HG03520 (cell line): ENCODE measurements around the gene ADCY6.

ENCODE experiments used
- ATAC-seq: cut with Tn5 transposase; IDR thresholded peaks from one replicate; pipeline ENCODE4 v1.9.1; 2021; ENCODE audit warnings: mild to moderate bottlenecking, moderate library complexity; ENCODE audit not compliant: unreplicated experiment

Gene ADCY6

DNA sequence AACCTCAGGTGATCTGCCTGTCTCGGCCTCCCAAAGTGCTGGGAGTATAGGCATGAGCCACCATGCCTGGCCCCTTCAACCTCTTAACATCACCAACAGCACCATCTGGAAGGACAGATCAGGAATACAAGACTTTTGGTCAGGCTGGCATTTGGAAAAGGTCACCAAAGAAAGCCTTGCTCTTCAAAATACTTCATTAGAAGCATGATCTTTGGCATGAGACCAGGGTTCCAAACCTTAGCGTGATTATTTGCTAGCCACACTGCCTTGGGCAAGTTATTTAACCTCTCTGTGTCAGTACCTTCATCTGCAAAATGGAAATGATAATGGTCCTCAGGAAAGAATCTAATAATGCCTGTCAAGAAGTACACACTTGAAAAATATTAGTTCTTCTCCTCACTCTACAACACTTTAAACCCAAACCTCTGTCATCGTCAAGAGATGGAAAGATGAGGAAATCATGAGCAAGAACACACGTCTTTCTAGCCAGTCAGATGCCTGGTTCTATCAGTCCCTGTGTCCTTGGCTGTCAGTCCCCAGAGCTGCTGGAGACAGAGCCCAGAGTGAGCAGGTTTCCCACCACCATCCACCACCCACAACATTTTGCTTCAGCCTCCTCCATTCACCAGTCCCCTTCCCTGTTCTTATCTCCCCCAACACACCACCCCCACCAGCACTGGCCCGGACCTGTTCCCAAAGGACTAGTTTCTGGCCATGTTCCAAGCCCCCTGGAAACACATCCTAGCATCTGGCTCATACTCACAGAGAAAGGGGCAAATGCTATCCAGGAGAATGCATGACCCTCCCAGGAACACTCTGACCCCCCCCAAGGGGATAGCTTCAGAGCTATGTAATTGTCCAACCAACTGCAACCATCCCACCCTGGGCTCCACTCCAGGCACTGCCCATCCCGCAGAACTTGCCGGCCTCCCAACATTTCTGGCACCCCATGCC lies 2.0 kb downstream of the ADCY6 start:
- no peak for ATAC-seq

GRCh38 chr12:48783432-48783831 lies 5.5 kb downstream of the ADCY6 start:
- ATAC-seq = no peak

DNA sequence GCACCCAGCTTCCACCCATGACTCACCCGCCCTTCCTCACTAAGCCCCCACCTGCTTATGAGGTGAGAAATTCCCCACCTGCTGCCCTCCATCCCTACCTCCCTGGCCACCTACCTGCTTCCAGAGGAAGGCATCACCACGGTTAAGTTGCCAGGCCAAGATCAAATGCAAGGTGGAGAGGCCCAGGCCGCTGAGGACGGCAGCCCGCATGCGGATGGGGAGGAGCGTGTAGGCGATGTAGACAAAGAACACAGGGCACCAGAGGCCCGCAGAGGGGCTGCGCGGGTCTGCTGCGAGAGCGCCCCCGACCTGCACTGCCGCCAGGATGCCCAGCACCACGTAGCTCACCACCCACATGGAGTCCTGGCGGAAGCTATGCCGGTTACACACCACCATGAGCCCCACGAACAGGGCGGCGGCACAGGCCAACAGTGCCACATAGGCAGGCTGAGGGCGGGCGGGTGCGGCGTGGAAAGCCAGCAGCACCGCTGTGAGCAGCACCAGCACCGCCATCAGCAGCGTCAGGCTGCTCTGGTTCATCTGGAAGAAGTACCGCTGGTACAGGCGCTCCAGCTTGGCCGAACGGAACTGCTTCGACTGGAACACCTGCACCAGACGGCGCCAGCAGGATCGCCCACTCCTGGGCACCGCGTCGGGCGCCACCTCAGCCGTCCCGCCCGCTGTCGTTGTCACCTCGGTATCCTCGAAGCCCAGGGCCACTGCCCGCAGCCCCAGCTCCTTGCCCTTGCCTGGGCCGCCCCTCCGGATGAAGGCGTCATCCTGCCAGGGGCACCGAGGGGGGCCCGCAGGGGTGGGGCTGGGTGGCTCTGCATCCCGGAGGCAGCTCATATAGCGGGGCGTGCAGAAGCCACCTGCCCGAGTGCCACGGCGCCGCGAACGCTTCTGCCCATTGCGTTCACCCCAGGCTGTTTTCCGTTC lies 6.2 kb downstream of the ADCY6 start:
- ATAC-seq = no peak

GRCh38 chr12:48781750-48782456 lies 7.0 kb downstream of the ADCY6 start:
- ATAC-seq = no peak

DNA sequence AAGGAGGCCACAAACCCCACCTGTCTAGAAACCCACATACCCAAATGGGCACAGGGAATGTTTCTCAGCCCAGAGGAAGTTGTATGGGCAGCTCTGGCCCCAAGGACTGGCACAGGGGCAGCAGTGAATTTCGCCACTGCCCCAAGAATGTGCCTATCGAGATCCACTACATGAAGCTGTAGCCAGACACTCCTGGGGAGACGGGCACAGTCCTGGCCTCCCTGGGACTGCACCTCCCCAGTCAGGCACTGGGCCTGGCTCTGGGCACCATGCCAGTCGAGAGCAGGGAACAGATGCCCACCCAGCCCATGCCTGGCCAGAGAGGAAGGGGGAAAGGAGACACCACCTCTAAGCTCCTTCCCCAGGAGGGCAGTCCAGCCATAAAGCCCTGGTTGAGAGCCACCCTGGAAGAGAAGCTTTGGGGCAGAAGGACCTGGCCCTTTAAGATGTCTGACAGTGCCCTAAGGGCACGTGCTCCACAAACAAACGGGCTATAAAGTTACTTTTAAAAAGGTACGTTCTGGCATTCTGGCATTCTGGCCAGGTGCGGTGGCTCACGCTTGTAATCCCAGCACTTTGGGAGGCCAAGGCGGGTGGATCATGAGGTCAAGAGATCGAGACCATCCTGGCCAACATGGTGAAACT lies 8.4 kb downstream of the ADCY6 start:
- ATAC-seq = no peak

DNA sequence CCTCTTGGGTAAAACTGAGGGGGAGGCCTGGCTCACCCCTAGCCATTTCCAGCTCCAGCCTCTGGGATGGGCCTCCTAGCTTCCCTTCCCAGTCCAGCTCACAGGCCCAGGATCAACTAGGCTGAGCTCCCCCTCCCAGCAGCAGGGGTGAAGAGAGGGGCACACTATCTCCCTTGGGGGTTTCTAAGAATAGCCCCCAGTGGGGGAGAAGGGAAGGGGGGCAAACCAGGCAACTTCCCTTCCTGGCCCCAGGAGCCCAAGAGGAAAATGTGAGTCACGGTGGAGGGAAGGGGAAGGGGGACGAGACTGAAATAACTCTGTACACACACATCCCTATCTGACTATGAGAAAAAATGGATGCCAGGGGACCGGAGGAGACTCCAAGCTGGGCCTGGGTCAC lies 9.0 kb downstream of the ADCY6 start:
- no peak for ATAC-seq

DNA sequence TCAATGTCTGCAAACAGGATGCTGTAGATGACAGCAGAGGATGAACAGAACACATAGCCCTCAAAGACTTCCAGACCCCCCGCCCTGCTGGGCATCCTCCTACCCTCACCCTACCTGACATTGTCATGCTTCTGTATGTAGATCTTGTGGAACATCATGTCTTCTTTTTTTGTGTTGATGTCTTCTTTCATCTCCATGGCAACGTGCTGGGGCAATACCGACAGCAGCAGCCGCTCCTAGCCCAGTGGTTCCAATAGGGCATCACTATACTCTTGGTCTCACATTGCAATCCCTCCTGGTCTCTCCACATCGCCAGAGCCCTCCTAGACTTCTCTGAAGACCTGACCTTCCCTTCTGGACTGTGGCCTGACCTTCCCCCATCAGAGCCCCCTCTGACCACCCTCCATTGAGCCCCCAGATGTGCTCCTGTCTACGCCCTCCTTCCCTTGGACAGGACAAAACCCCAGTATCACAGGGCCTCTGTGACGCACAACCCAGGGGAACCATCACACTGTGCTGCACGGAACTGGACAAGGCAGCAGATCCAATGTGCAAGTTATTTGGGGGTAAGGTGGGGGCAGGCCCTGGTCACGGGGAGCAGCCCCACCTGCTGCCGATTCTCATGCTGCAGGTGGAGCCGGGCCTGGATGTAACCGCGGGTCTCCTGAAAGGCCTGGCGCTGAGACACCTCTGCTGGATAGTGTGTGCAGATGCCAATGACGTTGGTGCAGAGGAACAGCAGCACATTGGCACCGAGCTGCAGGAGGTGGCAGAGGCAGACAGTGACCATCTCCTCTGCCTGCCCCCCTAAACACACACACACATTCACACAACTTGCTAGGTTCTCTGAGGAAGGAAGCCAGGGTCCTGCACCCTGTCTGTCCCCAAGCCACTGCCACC lies 11.1 kb downstream of the ADCY6 start:
- no peak for ATAC-seq

DNA sequence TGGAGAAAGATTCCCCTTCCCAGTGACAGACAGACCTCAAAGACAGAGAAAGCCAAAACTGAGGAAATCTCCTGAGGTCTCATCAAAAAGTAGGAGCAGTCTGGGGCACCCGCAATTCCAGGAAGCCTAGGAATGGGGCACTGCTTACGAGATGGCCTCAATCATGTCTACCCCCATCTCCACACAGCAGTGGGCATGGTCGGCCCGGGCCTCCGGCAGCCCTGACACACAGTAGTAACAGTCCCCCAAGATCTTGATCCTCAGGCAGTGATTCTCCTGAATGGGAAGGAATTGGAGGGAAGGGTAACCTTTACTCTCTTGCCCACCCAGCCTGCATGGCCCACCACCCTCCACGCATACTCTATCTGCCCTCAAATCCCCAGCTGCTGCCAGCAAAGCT lies 11.9 kb downstream of the ADCY6 start:
- no peak for ATAC-seq

DNA sequence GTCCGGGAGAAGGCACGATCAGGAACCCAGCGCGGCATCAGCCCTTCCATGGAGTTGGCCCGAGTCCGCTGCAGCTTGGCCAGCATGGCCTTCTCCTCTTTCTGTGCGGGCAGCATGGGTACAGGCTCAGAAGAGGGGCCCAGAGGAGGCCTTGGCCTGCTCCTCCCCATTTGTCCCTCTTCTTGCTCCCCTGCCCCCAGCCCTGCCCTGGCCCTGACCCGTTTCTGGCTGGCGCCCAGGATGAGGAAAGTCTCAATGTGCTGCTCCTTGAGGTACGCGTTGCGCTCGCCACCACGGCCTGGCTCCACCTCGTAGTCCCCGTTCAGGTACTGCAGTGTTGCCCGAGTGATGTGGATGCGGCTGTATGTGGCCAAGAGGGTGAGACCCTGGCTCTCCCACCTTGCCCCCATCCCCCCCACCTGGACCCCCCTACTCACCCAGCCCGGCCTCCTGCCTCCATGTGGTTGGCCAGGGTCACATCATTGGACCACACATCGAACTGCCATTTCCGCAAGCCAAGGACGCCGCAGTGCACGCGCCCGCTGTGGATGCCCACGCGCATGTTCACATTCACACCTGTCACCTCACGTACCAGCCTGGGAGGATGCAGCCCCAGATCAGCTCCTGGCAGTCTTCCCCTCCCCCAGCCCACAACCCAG lies 12.8 kb downstream of the ADCY6 start:
- ATAC-seq = no peak

DNA sequence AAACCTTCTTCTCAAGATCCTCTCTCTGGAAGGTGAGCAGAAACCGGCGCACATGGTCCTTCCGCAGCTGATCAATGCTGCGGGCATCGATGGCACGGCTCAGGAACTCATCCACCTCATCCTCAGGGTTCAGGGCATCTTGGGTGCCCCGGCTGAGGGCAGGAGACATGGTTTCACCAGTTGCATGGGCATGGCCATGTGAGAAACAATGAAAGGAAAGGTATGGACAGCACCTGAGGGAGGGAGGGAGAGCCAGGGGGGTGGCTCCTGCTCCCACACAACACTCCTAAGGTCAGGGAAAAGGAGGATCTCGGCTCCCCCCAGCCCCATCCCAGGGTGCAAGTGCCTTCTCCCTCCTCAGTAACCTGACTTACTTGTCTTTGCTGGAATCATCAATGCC lies 13.6 kb downstream of the ADCY6 start:
- ATAC-seq = no peak

GRCh38 chr12:48774516-48774915 lies 14.4 kb downstream of the ADCY6 start:
- no peak for ATAC-seq

- ATAC-seq = no peak
Observed at GRCh38 chr12:48773686-48774085, 15.2 kb downstream of the ADCY6 start.

DNA sequence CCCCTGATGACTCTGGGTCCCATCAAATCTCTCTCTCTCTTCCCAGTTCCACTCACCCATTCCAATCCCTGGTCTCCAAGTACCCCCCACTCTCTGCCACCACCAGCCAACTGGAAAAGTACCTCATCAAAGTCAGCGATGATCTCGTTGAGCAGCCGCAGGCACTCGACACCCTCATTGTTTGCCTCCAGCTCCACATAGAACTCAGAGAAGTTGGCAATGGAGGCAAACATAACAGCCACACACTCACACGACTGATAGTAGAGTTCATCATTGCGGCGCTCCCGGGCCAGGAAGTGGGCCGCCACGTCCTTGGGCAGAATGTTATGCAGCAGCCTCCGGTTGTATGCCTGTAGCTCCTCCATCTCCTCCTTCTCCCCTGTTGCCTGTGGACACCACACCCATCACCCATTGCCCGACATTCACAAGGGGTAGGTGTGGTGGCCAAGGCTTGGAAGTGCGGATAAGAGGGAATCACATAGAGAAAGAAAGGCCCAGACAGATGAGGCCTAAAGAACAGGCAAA lies 17.2 kb downstream of the ADCY6 start:
- no peak for ATAC-seq

GRCh38 chr12:48770756-48771155 lies 18.1 kb downstream of the ADCY6 start:
- no peak for ATAC-seq

DNA sequence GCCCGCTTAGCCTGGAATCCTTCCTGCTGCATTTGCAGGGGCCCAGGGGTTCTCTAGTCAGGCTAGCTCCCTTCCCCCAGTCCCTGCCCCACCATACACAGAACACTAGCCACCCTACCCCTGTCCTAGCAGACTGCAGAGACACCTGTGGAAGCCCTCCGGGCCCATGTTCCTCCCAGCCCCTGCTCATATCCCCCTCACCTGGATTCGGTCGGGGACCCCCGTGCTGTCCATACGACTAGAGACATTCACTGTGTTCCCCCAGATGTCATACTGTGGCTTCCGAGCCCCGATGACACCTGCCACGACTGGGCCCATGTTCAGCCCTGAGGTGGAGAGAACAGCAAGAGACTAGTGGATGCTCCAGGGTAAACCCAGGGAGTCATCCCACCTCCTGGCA lies 20.2 kb downstream of the ADCY6 start:
- no peak for ATAC-seq

DNA sequence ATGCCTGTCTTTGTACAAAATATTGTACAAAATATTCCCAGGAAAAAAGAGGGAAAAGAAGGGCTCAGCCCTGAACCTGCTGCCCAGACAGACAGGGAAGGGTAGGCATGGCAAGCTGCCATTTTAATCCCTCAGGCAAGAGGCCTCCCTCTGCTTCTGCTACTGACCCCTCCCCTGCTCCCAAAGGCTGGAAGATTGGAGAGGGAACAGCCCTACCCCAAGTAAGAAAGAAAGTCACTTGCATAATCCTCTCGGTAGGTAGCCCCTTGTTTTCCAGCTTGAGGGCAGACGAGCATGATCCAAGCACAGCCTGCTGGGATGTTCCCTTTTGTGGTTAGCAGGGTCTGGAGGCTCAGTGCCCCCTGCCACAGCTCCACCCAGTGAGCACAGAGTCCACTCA lies 20.7 kb downstream of the ADCY6 start:
- ATAC-seq = no peak

DNA sequence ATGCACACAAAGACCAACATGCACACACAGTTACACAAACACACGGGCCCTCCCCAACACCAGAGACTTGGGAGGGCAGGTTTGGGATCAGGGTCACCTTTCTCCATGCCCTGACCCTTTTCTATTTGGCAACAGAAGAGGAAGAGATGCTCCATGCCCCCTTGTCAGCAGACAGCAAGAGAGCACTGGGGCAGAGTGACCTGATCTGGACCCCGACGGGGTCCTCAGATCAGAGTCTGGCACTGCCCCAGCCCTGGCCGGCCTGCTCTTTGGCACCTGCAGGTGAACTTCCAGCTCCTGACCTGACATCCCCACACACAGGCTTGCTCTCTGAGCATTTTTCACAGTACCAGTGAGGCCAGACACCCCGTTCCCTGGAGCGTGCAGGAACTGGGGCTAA lies 21.4 kb downstream of the ADCY6 start:
- ATAC-seq = no peak

DNA sequence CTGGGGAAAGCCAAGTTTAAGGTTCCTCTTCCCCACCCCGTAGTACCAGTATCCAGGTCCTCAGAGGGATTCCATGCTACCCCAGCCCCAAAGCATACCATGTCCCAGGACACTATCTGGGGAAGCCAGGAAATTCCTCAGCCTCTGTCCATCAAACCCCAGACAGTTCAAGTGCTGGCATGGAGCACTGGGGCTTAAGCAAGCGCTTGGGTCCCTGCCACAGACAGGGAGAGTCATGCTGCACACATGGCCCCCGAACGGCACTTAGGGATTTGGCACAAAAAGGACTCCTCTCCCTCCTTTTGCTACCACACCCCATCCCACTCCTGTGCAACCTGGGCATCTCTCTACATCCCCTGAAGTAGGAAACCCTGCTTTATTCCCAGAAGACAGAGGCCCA lies 21.8 kb downstream of the ADCY6 start:
- ATAC-seq = no peak

DNA sequence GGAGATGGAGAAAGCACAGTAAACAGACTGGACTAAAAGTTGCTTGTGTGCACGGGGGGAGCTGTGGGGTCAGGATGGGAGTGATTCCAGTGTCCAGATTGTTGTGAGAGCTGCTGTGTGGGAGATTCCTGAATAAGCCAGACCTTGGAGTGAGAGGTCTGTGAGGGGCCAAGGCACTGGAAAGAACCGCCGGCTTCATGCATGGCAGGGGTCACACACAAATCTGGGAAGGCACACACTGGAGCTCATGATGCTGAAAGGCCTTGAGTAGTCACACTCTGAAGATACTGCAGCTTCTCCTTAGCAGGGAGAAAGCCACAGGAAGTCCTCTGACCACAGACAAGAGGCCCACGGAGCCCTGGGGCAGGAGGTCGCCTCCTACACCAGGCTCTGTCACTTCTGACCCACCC lies 23.1 kb downstream of the ADCY6 start:
- ATAC-seq = no peak
